Peyer's patch (tissue), 4 donors: ENCODE measurements around the gene ADM2.

ENCODE experiments used
- CTCF ChIP-seq, 6 experiments: fragments of 450-650 bp in 4 of 6; fragments of 200-600 bp in 2 of 6; sonication (generic) in 1 of 6; IDR thresholded peaks; one replicate each; pipeline ENCODE4 v1.5.1; 2017 to 2019; ENCODE audit warnings: antibody characterized with exemption in 6 of 6, mild to moderate bottlenecking in 3 of 6, moderate library complexity in 1 of 6
- POLR2A ChIP-seq, 2 donors: fragments of 450-650 bp; IDR thresholded peaks; one replicate each; pipeline ENCODE4 v1.5.1; 2017; ENCODE audit warnings: antibody characterized with exemption in 2 of 2, mild to moderate bottlenecking in 2 of 2, moderate library complexity in 2 of 2

- TF ChIP-seq CTCF (IDR thresholded peaks at IDR 0.05): no peak
- no peak for TF ChIP-seq POLR2A (IDR thresholded peaks at IDR 0.05)
Measured at GRCh38 chr22:50459016-50459415, 22.3 kb upstream of the ADM2 start.
